Fibroblast of peridontal ligament (primary cell): ENCODE results near the gene FUCA1.

Experiments
- DNase-seq: peaks from one replicate; pipeline ENCODE4 v3.0.0-alpha.2; 2010; ENCODE audit errors: extremely low read depth

FUCA1 gene

GRCh38 chr1:23801338-23801748, 66.7 kb downstream of the FUCA1 start:
- DNase-seq = no peak

- DNase-seq = peak; percentile 87
Observed at GRCh38 chr1:23800400-23801337, 67.4 kb downstream of the FUCA1 start, which contains the start of gene GALE. Gene GALE, minus strand, starts transcription at chr1:23800754. Its CDS starts 1,747 bp downstream, at chr1:23799007.

DNA sequence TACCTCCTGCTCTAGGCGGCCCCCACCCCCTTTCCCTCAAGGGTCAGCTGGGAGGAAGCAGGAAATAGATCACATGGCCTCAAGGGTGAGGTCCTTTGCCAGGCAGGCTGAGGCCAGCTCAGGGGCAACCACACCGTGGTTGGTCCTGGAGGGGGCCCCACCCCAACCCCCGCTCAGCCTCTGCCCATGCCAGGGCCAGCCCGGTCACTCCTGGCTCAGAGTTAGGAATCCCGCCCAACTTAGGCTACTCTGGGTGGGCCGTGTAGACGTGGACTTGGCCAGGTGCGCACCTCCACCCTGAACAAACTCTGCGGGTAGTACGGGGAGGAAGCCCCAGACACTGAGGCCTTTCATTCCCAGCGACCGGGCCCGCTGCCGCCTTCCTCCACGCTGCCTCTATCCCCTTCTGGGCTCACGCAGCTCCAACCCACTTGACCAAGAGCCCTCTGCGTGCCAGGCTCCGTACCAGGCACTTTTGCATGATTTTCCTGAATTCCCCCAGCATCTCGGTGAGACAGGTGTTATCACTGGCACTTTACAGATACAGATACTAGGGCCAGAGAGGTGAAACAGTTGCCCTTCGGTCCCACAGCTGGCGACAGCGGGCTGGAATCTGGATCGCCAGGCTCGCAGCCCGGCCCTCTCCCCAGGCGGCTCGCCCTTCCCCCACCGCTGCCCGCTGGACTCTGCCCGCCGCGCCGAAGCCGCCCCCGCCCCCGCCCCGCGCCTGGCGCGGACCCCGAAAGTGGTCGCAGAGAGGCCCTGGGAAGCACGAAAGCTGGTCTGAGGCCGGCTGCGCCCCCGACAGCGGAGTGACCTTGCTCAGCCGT, 68.3 kb downstream of the FUCA1 start:
- no peak for DNase-seq

- no peak for DNase-seq
Observed at GRCh38 chr1:23799255-23799569, 68.9 kb downstream of the FUCA1 start.

DNA sequence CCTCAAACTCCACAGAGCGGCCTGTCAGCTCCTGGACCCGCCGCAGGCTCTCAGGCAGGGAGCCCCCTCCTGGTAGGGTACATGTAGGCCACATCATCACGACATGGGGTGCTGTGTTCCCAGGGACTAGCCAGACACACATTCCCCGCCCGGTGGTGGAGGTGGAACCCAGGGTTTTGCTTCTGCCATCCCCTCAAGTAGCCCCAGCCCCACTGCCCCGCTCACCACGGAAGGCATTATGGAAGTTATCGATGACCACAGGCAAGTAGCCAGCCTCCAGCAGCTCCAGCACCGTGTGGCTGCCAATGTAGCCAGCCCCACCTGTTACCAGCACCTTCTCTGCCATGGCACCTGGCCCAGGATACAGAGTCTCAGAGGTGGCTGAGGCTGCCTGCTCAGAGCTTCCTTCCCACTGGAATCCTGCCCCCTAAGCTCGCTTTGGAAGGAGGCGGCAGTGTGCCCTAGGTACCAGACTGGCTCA, 69.4 kb downstream of the FUCA1 start:
- no peak for DNase-seq

DNA sequence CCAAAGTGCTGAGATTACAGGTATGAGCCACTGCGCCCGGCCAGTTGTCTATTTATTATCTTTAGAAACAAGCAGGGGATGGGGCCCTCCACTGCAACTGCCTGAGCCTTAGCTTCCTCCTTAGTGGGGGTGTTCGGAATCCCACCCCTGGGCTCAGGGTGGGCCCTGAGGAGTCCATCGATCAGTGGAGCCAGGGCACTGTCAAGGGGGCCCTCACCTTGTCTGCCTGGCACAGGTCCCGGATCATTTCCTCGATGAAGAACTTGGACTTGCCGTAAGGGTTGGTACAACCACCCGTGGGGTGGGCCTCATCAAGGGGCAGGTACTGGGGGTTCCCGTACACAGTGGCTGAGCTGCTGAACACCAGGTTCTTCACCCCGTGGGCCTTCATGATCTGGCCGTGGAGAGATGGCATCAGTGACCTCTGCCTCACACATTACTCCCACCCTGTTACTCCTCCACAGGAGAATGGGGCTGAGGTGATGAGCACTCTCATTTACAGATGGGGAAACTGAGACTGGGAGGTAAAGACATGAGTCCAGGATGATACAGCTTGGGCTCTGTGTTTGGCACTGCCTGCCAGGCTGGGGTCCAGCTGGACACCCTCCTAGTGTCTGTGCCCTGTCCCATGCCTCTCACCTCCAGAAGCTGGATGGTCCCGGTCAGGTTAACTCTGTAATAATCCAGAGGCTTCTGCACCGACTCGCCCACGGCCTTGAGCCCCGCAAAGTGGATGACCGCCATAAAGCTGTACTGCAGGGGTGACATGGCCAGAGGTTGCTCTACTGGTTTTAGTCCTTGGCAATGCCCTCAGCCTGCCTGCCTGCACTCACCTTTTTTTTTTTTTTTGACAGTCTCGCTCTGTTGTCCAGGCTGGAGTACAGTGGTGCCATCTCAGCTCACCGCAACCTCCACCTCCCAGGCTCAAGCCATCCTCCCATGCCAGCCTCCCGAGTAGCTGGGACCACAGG, 70.3 kb downstream of the FUCA1 start:
- no peak for DNase-seq

DNA sequence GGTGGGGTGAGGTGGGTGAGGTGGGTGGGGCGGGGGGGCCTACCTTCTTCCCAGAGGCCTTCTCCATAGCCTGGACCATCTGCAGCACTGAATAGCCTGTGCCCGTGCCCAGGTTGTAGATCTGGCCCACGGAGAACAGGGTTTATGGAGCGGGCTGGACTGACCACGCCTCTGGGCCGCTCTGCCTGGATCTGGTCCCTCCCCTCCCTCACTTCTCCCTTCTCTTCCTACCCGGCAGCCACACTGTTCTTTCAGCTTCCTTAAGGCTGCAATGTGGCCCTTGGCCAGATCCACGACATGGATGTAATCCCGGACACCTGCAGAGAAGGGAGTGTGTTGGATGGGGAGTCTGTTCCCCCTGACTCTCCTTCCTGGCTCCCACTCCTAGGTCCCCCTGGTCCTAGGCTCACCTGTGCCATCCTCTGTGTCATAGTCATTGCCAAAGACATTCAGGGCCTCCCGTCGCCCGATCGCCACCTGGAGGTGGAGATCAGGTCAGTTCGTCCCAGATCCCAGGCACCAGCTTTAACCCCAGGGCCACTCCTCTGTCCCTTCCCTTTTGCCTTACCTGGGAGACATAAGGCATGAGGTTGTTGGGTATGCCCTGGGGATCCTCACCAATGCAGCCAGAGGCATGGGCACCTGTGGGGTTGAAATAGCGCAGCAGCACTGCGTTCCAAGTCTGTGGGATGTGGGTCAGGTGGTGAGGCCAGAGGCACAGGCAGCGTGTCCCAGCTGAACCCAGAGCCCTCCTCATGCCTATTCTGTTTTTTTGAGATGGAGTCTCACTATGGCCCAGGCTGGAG, 71.4 kb downstream of the FUCA1 start:
- no peak for DNase-seq

DNA sequence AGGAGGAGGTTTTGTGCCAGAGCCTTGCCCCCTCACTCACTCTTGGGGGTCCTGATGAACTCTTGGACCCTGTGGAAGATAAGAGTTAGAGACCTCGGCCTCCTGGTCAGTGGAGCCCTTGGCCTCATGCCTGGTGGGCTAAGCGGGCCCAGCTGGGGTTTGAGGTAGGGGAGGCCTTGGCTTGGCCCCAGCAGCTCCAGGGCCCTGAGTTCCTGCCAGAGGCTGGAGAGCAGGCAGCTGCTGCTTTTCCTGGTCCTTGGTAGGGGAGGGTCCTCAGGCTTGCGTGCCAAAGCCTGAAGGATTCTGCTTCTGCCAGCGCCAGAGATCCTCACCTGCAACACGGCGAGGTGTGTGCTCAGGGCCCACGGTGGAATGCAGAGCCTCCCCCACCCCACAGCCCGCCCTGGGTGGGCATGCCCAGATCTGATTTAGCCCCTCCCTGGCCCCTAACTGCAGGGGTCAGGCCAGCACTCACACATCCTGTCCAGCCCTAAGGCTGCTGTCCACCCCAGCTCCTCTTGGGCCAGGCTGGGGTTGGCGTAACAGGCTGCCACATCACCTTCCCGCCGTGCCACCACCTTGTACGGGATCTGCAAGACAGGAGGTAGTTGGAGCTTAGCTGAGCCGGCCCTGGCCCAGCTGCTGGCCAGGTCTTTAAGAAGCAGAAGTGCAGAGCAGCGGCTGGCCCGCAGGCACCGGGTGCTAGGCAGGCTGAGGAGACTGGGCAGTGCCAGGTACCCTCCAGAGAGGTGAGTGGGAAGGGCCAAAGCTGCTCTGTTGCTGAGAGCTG, 72.2 kb downstream of the FUCA1 start:
- no peak for DNase-seq
